ENCODE data around the gene PAK1.
"Not testable (repeated sequence)": the region's sequence is repeated elsewhere in the genome, so short reads cannot be mapped to it uniquely, and the experiment has no call there.

The PAK1 gene

GRCh38 chr11:77302752-77303151 lies 171.1 kb downstream of the PAK1 start:
- TF ChIP-seq CTCF (IDR thresholded peaks at IDR 0.05; ENCODE audit: extremely low read depth, insufficient read depth, missing control alignments) = no peak
- in situ Hi-C loops (cut with MboI; ENCODE audit: low pct_unique_long_range_greater_than_20kb, low sequenced_read_pairs, unreplicated experiment) = no loop called here
- no peak for DNase-seq (ENCODE audit: low spot score)

- TF ChIP-seq CTCF (IDR thresholded peaks at IDR 0.05; ENCODE audit: extremely low read depth, insufficient read depth, missing control alignments) = no peak
- in situ Hi-C loops (cut with MboI; ENCODE audit: low pct_unique_long_range_greater_than_20kb, low sequenced_read_pairs, unreplicated experiment) = no loop called here
- DNase-seq (ENCODE audit: low spot score) = no peak
These were observed 172.4 kb downstream of the PAK1 start, which contains the start of gene GDPD4 for GRCh38 chr11:77301510-77301909. Gene GDPD4 (minus strand): TSS chr11:77301686. CDS start chr11:77285137, 16,549 bp downstream.

- DNase-seq (ENCODE audit: low spot score) = peak; percentile 48
- in situ Hi-C loops (cut with MboI; ENCODE audit: low pct_unique_long_range_greater_than_20kb, low sequenced_read_pairs, unreplicated experiment) = no loop called here
- no peak for TF ChIP-seq CTCF (IDR thresholded peaks at IDR 0.05; ENCODE audit: extremely low read depth, insufficient read depth, missing control alignments)
These were observed 173.2 kb downstream of the PAK1 start for GRCh38 chr11:77300695-77301094.

GRCh38 chr11:77300028-77300427 lies 173.9 kb downstream of the PAK1 start:
- DNase-seq (ENCODE audit: low spot score); in situ Hi-C loops (cut with MboI; ENCODE audit: low pct_unique_long_range_greater_than_20kb, low sequenced_read_pairs, unreplicated experiment): not testable (repeated sequence)

DNA sequence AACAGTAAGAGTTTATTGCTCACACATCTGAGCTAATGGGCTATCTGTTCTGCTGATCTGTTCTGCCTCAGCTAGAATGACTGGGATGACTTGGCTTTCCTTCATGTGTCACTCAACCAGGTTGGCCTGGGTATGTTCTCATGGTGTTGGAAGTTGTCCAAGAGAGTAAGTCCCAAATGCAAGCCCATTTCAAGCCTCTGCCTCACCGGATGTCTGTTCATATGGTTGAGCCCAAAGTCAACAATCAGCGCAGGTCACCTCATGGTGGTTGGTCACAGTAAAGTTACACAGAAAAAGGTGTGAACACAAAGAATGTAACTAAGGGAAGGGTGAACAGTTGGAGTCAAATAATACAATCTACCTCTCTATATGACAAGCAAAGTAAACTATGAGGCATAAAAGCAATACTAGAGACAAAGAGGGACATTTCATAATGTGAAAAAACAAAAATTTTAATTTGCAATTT lies 174.3 kb downstream of the PAK1 start:
- in situ Hi-C loops (cut with MboI; ENCODE audit: low pct_unique_long_range_greater_than_20kb, low sequenced_read_pairs, unreplicated experiment) = no loop called here
- no peak for DNase-seq (ENCODE audit: low spot score)
- TF ChIP-seq CTCF (IDR thresholded peaks at IDR 0.05; ENCODE audit: extremely low read depth, insufficient read depth, missing control alignments) = no peak

GRCh38 chr11:77294040-77294439 lies 179.9 kb downstream of the PAK1 start:
- no peak for DNase-seq (ENCODE audit: low spot score)
- in situ Hi-C loops (cut with MboI; ENCODE audit: low pct_unique_long_range_greater_than_20kb, low sequenced_read_pairs, unreplicated experiment) = no loop called here
- TF ChIP-seq CTCF (IDR thresholded peaks at IDR 0.05; ENCODE audit: extremely low read depth, insufficient read depth, missing control alignments) = no peak

DNA sequence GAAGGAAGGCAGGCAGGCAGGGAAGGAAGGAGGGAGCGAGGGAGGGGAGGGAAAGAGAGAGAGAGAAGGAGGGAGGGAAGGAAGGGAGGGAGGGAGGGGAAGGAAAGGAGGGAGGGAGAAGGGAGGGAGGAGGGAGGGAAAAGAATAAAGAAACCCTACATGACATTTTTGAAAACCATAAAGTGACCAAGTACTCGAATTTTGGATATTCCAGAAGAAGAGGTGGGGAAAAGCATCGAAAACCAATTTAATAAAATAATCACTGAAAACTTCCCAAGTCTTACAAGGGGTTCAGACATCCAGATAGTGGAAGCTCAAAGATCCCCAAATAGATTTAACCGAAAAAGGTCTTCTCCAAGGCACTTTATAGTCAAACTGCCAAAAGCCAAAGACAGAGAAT lies 184.2 kb downstream of the PAK1 start:
- in situ Hi-C loops (cut with MboI; ENCODE audit: low pct_unique_long_range_greater_than_20kb, low sequenced_read_pairs, unreplicated experiment) = no loop called here
- no peak for TF ChIP-seq CTCF (IDR thresholded peaks at IDR 0.05; ENCODE audit: extremely low read depth, insufficient read depth, missing control alignments)
- DNase-seq (ENCODE audit: low spot score) = no peak
